WTC11 (cell line): ENCODE measurements around the gene MIEF2. TPM values are rescaled to one million over a fixed set of nuclear protein-coding genes. Genes with fewer than 3 reads are reported as not detected.

Experiments
- ATAC-seq: fragments of 200-7000 bp; cut with Tn5 transposase; 2 replicates; pipeline ENCODE4 v1.10.0; 2021; ENCODE audit warnings: mild to moderate bottlenecking, moderate library complexity
- CTCF ChIA-PET: fragments of 300-600 bp; sonication (Branson Sonifier 250); formaldehyde crosslinking; loops from one replicate; lab custom pipeline; 2021; ENCODE audit warnings: antibody characterized with exemption; lab: Charles Lee
- POLR2A ChIA-PET: fragments of 350-600 bp; sonication (Branson Sonifier 250); formaldehyde crosslinking; loops from one replicate; lab custom pipeline; 2021; ENCODE audit warnings: antibody characterized with exemption; lab: Charles Lee
- DNase-seq: peaks from one replicate; pipeline ENCODE4 v3.0.0; 2021; ENCODE audit warnings: low spot score
- H3K27ac Mint-ChIP-seq: 2 replicates; pipeline ENCODE4 v1.8.0; 2021; ENCODE audit warnings: mixed read lengths
- H3K27me3 Mint-ChIP-seq: 2 replicates; pipeline ENCODE4 v1.8.0; 2021; ENCODE audit warnings: low read depth, mild to moderate bottlenecking, moderate library complexity, mixed read lengths
- H3K36me3 Mint-ChIP-seq: 2 replicates; pipeline ENCODE4 v1.8.0; 2021; ENCODE audit warnings: mixed read lengths
- H3K4me1 Mint-ChIP-seq: 2 replicates; pipeline ENCODE4 v1.8.0; 2022; ENCODE audit warnings: mixed read lengths
- H3K4me3 Mint-ChIP-seq: 2 replicates; pipeline ENCODE4 v1.8.0; 2021; ENCODE audit warnings: mild to moderate bottlenecking, moderate library complexity, mixed read lengths
- H3K9me3 Mint-ChIP-seq: 2 replicates; pipeline ENCODE4 v1.8.0; 2021; ENCODE audit warnings: mixed read lengths
- AR ChIP-seq: fragments of 250-450 bp; sonication (Bioruptor Pico); IDR thresholded peaks from 2 replicates; pipeline ENCODE4 v1.9.0; 2021; ENCODE audit warnings: mild to moderate bottlenecking
- ARID4B ChIP-seq: sonication (generic); formaldehyde crosslinking; IDR thresholded peaks from 2 replicates; pipeline ENCODE4 v1.8.0; 2023; ENCODE audit warnings: missing genetic modification reagents, mild to moderate bottlenecking, borderline replicate concordance
- ATF3 ChIP-seq: sonication (generic); formaldehyde crosslinking; conservative IDR thresholded peaks from 2 replicates; pipeline ENCODE4 v1.8.1; 2022; ENCODE audit warnings: mild to moderate bottlenecking, missing genetic modification reagents
- EMX1 ChIP-seq: fragments of 250-450 bp; sonication (Bioruptor Pico); IDR thresholded peaks from 2 replicates; pipeline ENCODE4 v1.8.0; 2021; ENCODE audit warnings: mild to moderate bottlenecking
- ERG ChIP-seq: fragments of 250-450 bp; sonication (Bioruptor Pico); IDR thresholded peaks from 2 replicates; pipeline ENCODE4 v1.8.0; 2021; ENCODE audit warnings: mild to moderate bottlenecking
- FOXJ3 ChIP-seq: sonication (generic); formaldehyde crosslinking; IDR thresholded peaks from 2 replicates; pipeline ENCODE4 v1.9.0; 2021; ENCODE audit warnings: missing genetic modification reagents, mild to moderate bottlenecking, borderline replicate concordance
- GABPB1 ChIP-seq: sonication (generic); formaldehyde crosslinking; IDR thresholded peaks from 2 replicates; pipeline ENCODE4 v1.8.1; 2023; ENCODE audit warnings: mild to moderate bottlenecking, missing genetic modification reagents
- GRHL2 ChIP-seq: fragments of 250-450 bp; sonication (Bioruptor Pico); IDR thresholded peaks from 2 replicates; pipeline ENCODE4 v1.8.0; 2022; ENCODE audit warnings: mild to moderate bottlenecking, moderate library complexity; ENCODE audit not compliant: insufficient replicate concordance, severe bottlenecking
- HMGA2 ChIP-seq: fragments of 250-450 bp; sonication (Bioruptor Pico); IDR thresholded peaks from 2 replicates; pipeline ENCODE4 v1.4.0; 2021; ENCODE audit warnings: mild to moderate bottlenecking, moderate library complexity
- NR1H2 ChIP-seq: sonication (generic); formaldehyde crosslinking; IDR thresholded peaks from 2 replicates; pipeline ENCODE4 v1.9.0; 2021; ENCODE audit warnings: mild to moderate bottlenecking, moderate library complexity, missing genetic modification reagents
- RELA ChIP-seq: sonication (generic); formaldehyde crosslinking; IDR thresholded peaks from 2 replicates; pipeline ENCODE4 v1.8.1; 2022; ENCODE audit warnings: missing genetic modification reagents, mild to moderate bottlenecking, borderline replicate concordance
- RORB ChIP-seq: fragments of 250-450 bp; sonication (Bioruptor Pico); IDR thresholded peaks from 2 replicates; pipeline ENCODE4 v1.9.0; 2021; ENCODE audit warnings: mild to moderate bottlenecking
- SMAD3 ChIP-seq: sonication (generic); formaldehyde crosslinking; IDR thresholded peaks from 2 replicates; pipeline ENCODE4 v1.8.0; 2022; ENCODE audit warnings: missing genetic modification reagents, mild to moderate bottlenecking, borderline replicate concordance
- SOX15 ChIP-seq: fragments of 250-450 bp; sonication (Bioruptor Pico); IDR thresholded peaks from 2 replicates; pipeline ENCODE4 v1.9.0; 2021; ENCODE audit warnings: mild to moderate bottlenecking
- USF2 ChIP-seq: sonication (generic); formaldehyde crosslinking; IDR thresholded peaks from 2 replicates; pipeline ENCODE4 v1.8.1; 2023; ENCODE audit warnings: mild to moderate bottlenecking, missing genetic modification reagents, moderate library complexity
- ZBTB43 ChIP-seq: sonication (generic); formaldehyde crosslinking; IDR thresholded peaks from 2 replicates; pipeline ENCODE4 v1.8.1; 2023; ENCODE audit warnings: mild to moderate bottlenecking, missing genetic modification reagents
- ZNF219 ChIP-seq: sonication (generic); formaldehyde crosslinking; IDR thresholded peaks from 2 replicates; pipeline ENCODE4 v1.8.0; 2023; ENCODE audit warnings: missing genetic modification reagents, mild to moderate bottlenecking, borderline replicate concordance
- ZSCAN18 ChIP-seq: fragments of 250-450 bp; sonication (Bioruptor Pico); IDR thresholded peaks from 2 replicates; pipeline ENCODE4 v2.1.2; 2022; ENCODE audit warnings: mild to moderate bottlenecking, moderate library complexity
- total RNA-seq: library from RNA; stranded (reverse); gene quantifications from 3 replicates; pipeline ENCODE4 v1.2.3, GENCODE V29; 2021

MIEF2 gene
- total RNA-seq, 1 experiment from 2014 or later: 18.8 TPM

GRCh38 chr17:18251204-18251603 is 9.3 kb upstream of the MIEF2 start:
- ChIA-PET POLR2A (no interaction called here), CTCF (interaction anchor here (0.9 kb wide), 1 partner anchor 70 kb away, joined by 3 read pairs; no protein-coding TSS in a partner anchor)
- H3K4me1 Mint-ChIP-seq: peaks cover 17% of the 10 kb centered on the region
- DNase-seq (no peak), ATAC-seq (no peak)
- H3K36me3 Mint-ChIP-seq: peaks cover 61% of the 10 kb centered on the region
- TF ChIP-seq SMAD3 (CRISPR knock-in tag): no peak
- no peak for TF ChIP-seq SOX15 (CRISPR knock-in tag)
- no peak for TF ChIP-seq GABPB1 (CRISPR knock-in tag)
- no peak for TF ChIP-seq RORB (CRISPR knock-in tag)
- no peak for TF ChIP-seq FOXJ3 (CRISPR knock-in tag)
- TF ChIP-seq RELA: no peak
- no peak for TF ChIP-seq EMX1 (CRISPR knock-in tag)
- TF ChIP-seq AR (CRISPR knock-in tag): no peak
- TF ChIP-seq HMGA2 (CRISPR knock-in tag): no peak
- TF ChIP-seq ZNF219 (CRISPR knock-in tag): no peak
- TF ChIP-seq ZBTB43: no peak
- no peak for TF ChIP-seq ERG
- no peak for TF ChIP-seq NR1H2 (CRISPR knock-in tag)
- TF ChIP-seq USF2 (CRISPR knock-in tag): no peak
- no peak for TF ChIP-seq GRHL2 (CRISPR knock-in tag)
- TF ChIP-seq ARID4B (CRISPR knock-in tag): no peak
- TF ChIP-seq ZSCAN18: no peak
- no peak for TF ChIP-seq ATF3
- no peaks in the 10 kb centered on the region for H3K27me3 Mint-ChIP-seq
- no peak overlapping the region for H3K27ac Mint-ChIP-seq
- H3K9me3 Mint-ChIP-seq: no peaks in the 10 kb centered on the region
- no peak overlapping the region for H3K4me3 Mint-ChIP-seq
